Measurements from ENCODE around the gene ECE1.
"Not testable (repeated sequence)": the region's sequence is repeated elsewhere in the genome, so short reads cannot be mapped to it uniquely, and the experiment has no call there.

The ECE1 gene

GRCh38 chr1:21216835-21217811 lies 73.1 kb downstream of the ECE1 start:
- peak; percentile 47 for DNase-seq

GRCh38 chr1:21212126-21212525 lies 78.1 kb downstream of the ECE1 start:
- DNase-seq: no peak

- DNase-seq: not testable (repeated sequence)
These were observed 82.0 kb downstream of the ECE1 start for GRCh38 chr1:21208137-21208700.

- DNase-seq: no peak
These were observed 84.1 kb downstream of the ECE1 start for GRCh38 chr1:21206117-21206516.

- no peak for DNase-seq
These were observed 84.8 kb downstream of the ECE1 start for GRCh38 chr1:21205416-21205815.

- no peak for DNase-seq
These were observed 88.6 kb downstream of the ECE1 start for GRCh38 chr1:21201650-21202049.

GRCh38 chr1:21201238-21201637 lies 89.0 kb downstream of the ECE1 start:
- DNase-seq: not testable (repeated sequence)

- no peak for DNase-seq
These were observed 89.5 kb downstream of the ECE1 start for GRCh38 chr1:21200767-21201166.

GRCh38 chr1:21198929-21199328 lies 91.3 kb downstream of the ECE1 start:
- DNase-seq: no peak

- no peak for DNase-seq
These were observed 97.4 kb downstream of the ECE1 start for GRCh38 chr1:21192871-21193270.

GRCh38 chr1:21192284-21192683 lies 98.0 kb downstream of the ECE1 start:
- no peak for DNase-seq

- not testable (repeated sequence) for DNase-seq
These were observed 99.5 kb downstream of the ECE1 start for GRCh38 chr1:21190771-21191170.

- no peak for DNase-seq
These were observed 100.3 kb downstream of the ECE1 start for GRCh38 chr1:21189906-21190500.

GRCh38 chr1:21189421-21189820 lies 100.8 kb downstream of the ECE1 start:
- DNase-seq: no peak

- no peak for DNase-seq
These were observed 102.0 kb downstream of the ECE1 start for GRCh38 chr1:21188235-21188634.

- DNase-seq: no peak
These were observed 105.0 kb downstream of the ECE1 start for GRCh38 chr1:21185221-21185731.

GRCh38 chr1:21184276-21184675 lies 106.0 kb downstream of the ECE1 start:
- no peak for DNase-seq

- no peak for DNase-seq
These were observed 108.0 kb downstream of the ECE1 start for GRCh38 chr1:21182181-21182731.

- not testable (repeated sequence) for DNase-seq
These were observed 112.0 kb downstream of the ECE1 start for GRCh38 chr1:21178271-21178670.

- peak; percentile 90 for DNase-seq
These were observed 113.4 kb downstream of the ECE1 start, which contains the start of gene EIF4G3 for GRCh38 chr1:21176586-21177555. EIF4G3 (minus strand) TSS chr1:21176897; CDS start chr1:21002742, 174,155 bp downstream.

- peak; percentile 20 for DNase-seq
These were observed 114.3 kb downstream of the ECE1 start for GRCh38 chr1:21175670-21176581.
